ENCODE measurements around the gene RPL15. TPM values are rescaled to one million over a fixed set of nuclear protein-coding genes. Genes with fewer than 3 reads are reported as not detected.

Gene RPL15
- total and polyA plus RNA-seq, 2 of the 13 experiments (the other 11 are each of a cell fraction or from before 2014, with no cell fraction given): 1,297 to 3,693 TPM

DNA sequence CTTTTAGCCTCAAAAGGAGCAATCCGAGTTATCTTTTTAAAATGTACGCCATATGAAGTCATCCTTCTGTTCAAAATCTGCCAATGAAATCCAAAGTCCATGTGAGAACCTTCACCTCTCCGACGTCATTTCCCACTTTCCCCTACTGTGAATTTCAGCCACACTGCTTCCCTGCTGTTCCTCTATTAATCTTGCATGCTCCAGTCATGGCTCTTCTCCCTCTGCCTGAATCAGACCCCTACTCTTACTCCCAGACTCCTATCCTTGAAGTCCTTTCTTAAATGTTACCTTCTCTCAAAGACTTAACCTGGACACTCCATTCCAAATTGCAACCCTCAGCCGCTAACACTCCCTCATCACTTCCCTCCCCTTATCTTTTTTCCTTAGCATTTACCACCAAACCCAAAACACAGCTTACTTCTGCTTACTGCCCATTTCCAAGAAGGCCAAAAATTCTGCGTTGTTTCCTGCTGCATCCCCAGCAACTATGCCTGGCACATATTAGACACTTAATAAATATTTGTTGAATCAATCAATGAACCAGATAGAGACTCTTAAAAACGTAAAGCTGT lies 1.3 kb upstream of the RPL15 start (continued):
- TF ChIP-seq, protein P1, sequence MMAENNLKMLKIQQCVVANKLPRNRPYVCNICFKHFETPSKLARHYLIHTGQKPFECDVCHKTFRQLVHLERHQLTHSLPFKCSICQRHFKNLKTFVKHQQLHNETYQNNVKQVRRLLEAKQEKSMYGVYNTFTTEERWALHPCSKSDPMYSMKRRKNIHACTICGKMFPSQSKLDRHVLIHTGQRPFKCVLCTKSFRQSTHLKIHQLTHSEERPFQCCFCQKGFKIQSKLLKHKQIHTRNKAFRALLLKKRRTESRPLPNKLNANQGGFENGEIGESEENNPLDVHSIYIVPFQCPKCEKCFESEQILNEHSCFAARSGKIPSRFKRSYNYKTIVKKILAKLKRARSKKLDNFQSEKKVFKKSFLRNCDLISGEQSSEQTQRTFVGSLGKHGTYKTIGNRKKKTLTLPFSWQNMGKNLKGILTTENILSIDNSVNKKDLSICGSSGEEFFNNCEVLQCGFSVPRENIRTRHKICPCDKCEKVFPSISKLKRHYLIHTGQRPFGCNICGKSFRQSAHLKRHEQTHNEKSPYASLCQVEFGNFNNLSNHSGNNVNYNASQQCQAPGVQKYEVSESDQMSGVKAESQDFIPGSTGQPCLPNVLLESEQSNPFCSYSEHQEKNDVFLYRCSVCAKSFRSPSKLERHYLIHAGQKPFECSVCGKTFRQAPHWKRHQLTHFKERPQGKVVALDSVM (CRISPR knock-in tag; IDR thresholded peaks at IDR 0.05): no peak
- peak; percentile 61 for TF ChIP-seq CREM (IDR thresholded peaks at IDR 0.05)
- TF ChIP-seq CREM (CRISPR knock-in tag; IDR thresholded peaks at IDR 0.05): no peak
- no peak for TF ChIP-seq ZNF614 (CRISPR knock-in tag; IDR thresholded peaks at IDR 0.05; ENCODE audit: borderline replicate concordance)
- no peak for TF ChIP-seq ZKSCAN5 (CRISPR knock-in tag; IDR thresholded peaks at IDR 0.05)
- no peak for TF ChIP-seq TCF7L2 (IDR thresholded peaks at IDR 0.05; ENCODE audit: low read depth, low read length)
- TF ChIP-seq, protein P2, sequence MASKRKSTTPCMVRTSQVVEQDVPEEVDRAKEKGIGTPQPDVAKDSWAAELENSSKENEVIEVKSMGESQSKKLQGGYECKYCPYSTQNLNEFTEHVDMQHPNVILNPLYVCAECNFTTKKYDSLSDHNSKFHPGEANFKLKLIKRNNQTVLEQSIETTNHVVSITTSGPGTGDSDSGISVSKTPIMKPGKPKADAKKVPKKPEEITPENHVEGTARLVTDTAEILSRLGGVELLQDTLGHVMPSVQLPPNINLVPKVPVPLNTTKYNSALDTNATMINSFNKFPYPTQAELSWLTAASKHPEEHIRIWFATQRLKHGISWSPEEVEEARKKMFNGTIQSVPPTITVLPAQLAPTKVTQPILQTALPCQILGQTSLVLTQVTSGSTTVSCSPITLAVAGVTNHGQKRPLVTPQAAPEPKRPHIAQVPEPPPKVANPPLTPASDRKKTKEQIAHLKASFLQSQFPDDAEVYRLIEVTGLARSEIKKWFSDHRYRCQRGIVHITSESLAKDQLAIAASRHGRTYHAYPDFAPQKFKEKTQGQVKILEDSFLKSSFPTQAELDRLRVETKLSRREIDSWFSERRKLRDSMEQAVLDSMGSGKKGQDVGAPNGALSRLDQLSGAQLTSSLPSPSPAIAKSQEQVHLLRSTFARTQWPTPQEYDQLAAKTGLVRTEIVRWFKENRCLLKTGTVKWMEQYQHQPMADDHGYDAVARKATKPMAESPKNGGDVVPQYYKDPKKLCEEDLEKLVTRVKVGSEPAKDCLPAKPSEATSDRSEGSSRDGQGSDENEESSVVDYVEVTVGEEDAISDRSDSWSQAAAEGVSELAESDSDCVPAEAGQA (IDR thresholded peaks at IDR 0.05; ENCODE audit: low read depth): peak; percentile 69; the same call in 1 of the 2 replicates
- TF ChIP-seq, protein P2 (CRISPR knock-in tag; IDR thresholded peaks at IDR 0.05; ENCODE audit: borderline replicate concordance): no peak
- TF ChIP-seq KAT7 (CRISPR knock-in tag; IDR thresholded peaks at IDR 0.05; ENCODE audit: borderline replicate concordance): no peak
- no peak for TF ChIP-seq JDP2 (CRISPR knock-in tag; IDR thresholded peaks at IDR 0.05; ENCODE audit: borderline replicate concordance)
- no peak for TF ChIP-seq FOXK1 (CRISPR knock-in tag; IDR thresholded peaks at IDR 0.05; ENCODE audit: borderline replicate concordance, low read depth)
- no peak for TF ChIP-seq FOXA3 (CRISPR knock-in tag; IDR thresholded peaks at IDR 0.05)
- TF ChIP-seq NCOA2 (CRISPR knock-in tag; IDR thresholded peaks at IDR 0.05): no peak
- TF ChIP-seq TAF1 (CRISPR knock-in tag; IDR thresholded peaks at IDR 0.05): no peak
- TF ChIP-seq MTA1 (CRISPR knock-in tag; IDR thresholded peaks at IDR 0.05; ENCODE audit: borderline replicate concordance): no peak
- no peak for TF ChIP-seq SPEN (CRISPR knock-in tag; IDR thresholded peaks at IDR 0.05; ENCODE audit: low read depth)
- no peak for TF ChIP-seq STAG1 (CRISPR knock-in tag; IDR thresholded peaks at IDR 0.05)
- no peak for TF ChIP-seq ZFP90 (CRISPR knock-in tag; IDR thresholded peaks at IDR 0.05; ENCODE audit: borderline replicate concordance)
- no peak for TF ChIP-seq ZNF180 (CRISPR knock-in tag; IDR thresholded peaks at IDR 0.05; ENCODE audit: borderline replicate concordance, low read depth)
- TF ChIP-seq JARID2 (CRISPR knock-in tag; IDR thresholded peaks at IDR 0.05; ENCODE audit: insufficient replicate concordance): no peak
- peak; percentile 95 for TF ChIP-seq ZBTB21 (CRISPR knock-in tag; IDR thresholded peaks at IDR 0.05)
- TF ChIP-seq SRSF4 (IDR thresholded peaks at IDR 0.05; ENCODE audit: low read depth, low read length, poor library complexity, severe bottlenecking): no peak
- TF ChIP-seq, protein P3, sequence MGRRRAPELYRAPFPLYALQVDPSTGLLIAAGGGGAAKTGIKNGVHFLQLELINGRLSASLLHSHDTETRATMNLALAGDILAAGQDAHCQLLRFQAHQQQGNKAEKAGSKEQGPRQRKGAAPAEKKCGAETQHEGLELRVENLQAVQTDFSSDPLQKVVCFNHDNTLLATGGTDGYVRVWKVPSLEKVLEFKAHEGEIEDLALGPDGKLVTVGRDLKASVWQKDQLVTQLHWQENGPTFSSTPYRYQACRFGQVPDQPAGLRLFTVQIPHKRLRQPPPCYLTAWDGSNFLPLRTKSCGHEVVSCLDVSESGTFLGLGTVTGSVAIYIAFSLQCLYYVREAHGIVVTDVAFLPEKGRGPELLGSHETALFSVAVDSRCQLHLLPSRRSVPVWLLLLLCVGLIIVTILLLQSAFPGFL (CRISPR knock-in tag; IDR thresholded peaks at IDR 0.05): no peak
